Stomach (tissue), 4 donors: Measurements from ENCODE around the gene PITPNM3.

Experiments
- POLR2A ChIP-seq, 4 donors: fragments of 450-650 bp; IDR thresholded peaks; one replicate each; pipeline ENCODE4 v1.6.1; 2016; ENCODE audit warnings: antibody characterized with exemption in 4 of 4, control low read depth in 2 of 4, mild to moderate bottlenecking in 1 of 4, moderate library complexity in 1 of 4
- POLR2AphosphoS5 ChIP-seq, 3 donors: sonication (generic); formaldehyde crosslinking; IDR thresholded peaks; one replicate each; pipeline ENCODE4 v1.6.1; 2016; ENCODE audit warnings: antibody characterized with exemption in 3 of 3

DNA sequence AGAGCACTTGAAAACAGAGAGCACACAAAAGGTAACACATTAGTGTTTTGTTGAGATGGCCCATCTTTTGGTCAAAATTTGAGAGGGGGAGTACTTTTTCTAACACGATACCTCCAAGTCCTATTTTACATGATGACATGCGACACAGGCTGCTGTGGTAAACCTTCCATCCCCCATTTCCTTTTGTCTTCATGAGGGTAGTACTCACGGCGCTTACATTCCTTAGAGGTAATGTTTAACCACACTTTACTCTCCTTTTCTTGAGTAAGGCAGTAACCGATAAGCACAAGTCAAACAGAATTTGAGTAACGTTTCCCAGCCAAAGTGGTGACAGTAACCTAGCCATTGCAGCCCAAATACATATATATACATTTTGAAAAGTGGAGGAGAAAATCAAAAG lies 35.8 kb upstream of the PITPNM3 start:
- TF ChIP-seq POLR2A (IDR thresholded peaks at IDR 0.05): no peak
- TF ChIP-seq POLR2AphosphoS5 (IDR thresholded peaks at IDR 0.05): peak in 2 of 3 donors; percentile 19 to 25
